GM12892 (cell line): ENCODE data around the gene CLNK.

ENCODE experiments used
- POLR2A ChIP-seq: IDR thresholded peaks from 2 replicates; pipeline ENCODE4 v1.6.1; 2011; ENCODE audit warnings: low read depth, low read length, control low read depth
- POLR2AphosphoS5 ChIP-seq: IDR thresholded peaks from 2 replicates; pipeline ENCODE4 v1.6.1; 2011; ENCODE audit warnings: low read depth, low read length, control low read depth

- TF ChIP-seq POLR2AphosphoS5 (no peak), POLR2A (no peak)
These were observed 157.1 kb downstream of the CLNK start for GRCh38 chr4:10527438-10527837.
